Liver (tissue), 9 donors: ENCODE measurements around the gene CLDN20. TPM values are rescaled to one million over a fixed set of nuclear protein-coding genes. Genes with fewer than 3 reads are reported as not detected.

Experiments used
- DNase-seq: peaks from one replicate; pipeline ENCODE4 v3.0.0-alpha.2; 2017; ENCODE audit warnings: low spot score
- H3K27ac ChIP-seq, 2 donors: one replicate each; pipeline ENCODE4 v1.7.0; 2013; ENCODE audit warnings: inconsistent platforms in 2 of 2, low read length in 2 of 2, control low read depth in 1 of 2, low read depth in 1 of 2, mild to moderate bottlenecking in 1 of 2
- H3K27me3 ChIP-seq, 4 donors: one replicate each; pipeline versions ENCODE4 v1.6.1 to v1.7.0; 2013; ENCODE audit warnings: low read length in 3 of 4, inconsistent platforms in 1 of 4, mild to moderate bottlenecking in 1 of 4, moderate library complexity in 1 of 4; ENCODE audit not compliant: control insufficient read depth in 4 of 4, insufficient read depth in 4 of 4
- H3K36me3 ChIP-seq, 4 donors: one replicate each; pipeline versions ENCODE4 v1.6.1 to v1.7.0; 2013; ENCODE audit warnings: low read length in 3 of 4, mild to moderate bottlenecking in 3 of 4, low read depth in 1 of 4, moderate library complexity in 1 of 4; ENCODE audit not compliant: control insufficient read depth in 4 of 4, insufficient read depth in 3 of 4
- H3K4me1 ChIP-seq, 4 donors: one replicate each; pipeline versions ENCODE4 v1.6.1 to v1.7.0; 2013; ENCODE audit warnings: low read length in 3 of 4, mild to moderate bottlenecking in 3 of 4, moderate library complexity in 1 of 4; ENCODE audit not compliant: control insufficient read depth in 4 of 4, insufficient read depth in 4 of 4
- H3K4me3 ChIP-seq, 3 donors: one replicate each; pipeline versions ENCODE4 v1.6.1 to v1.7.0; 2013; ENCODE audit warnings: low read length in 3 of 3, control low read depth in 1 of 3, low read depth in 1 of 3, mild to moderate bottlenecking in 1 of 3
- H3K9ac ChIP-seq, 2 donors: one replicate each; pipeline ENCODE4 v1.7.0; 2013; ENCODE audit warnings: low read length in 2 of 2, mild to moderate bottlenecking in 2 of 2, moderate library complexity in 2 of 2, control low read depth in 1 of 2, low read depth in 1 of 2
- H3K9me3 ChIP-seq, 4 donors: one replicate each; pipeline versions ENCODE4 v1.6.1 to v1.7.0; 2013; ENCODE audit warnings: low read length in 3 of 4; ENCODE audit not compliant: control insufficient read depth in 4 of 4
- ATF3 ChIP-seq: IDR thresholded peaks from 2 replicates; pipeline ENCODE4 v1.6.1; 2016; ENCODE audit warnings: antibody characterized with exemption
- CTCF ChIP-seq: fragments of 150-350 bp; IDR thresholded peaks from 2 replicates; pipeline ENCODE4 v1.5.1; 2017; ENCODE audit warnings: improper control_type of control experiment, low read depth, low read length; ENCODE audit not compliant: missing input control
- EGR1 ChIP-seq, 2 donors: IDR thresholded peaks; 2 replicates each; pipeline ENCODE4 v1.6.1; 2016 to 2018; ENCODE audit warnings: antibody characterized with exemption in 2 of 2, low read depth in 2 of 2
- FOXA1 ChIP-seq: IDR thresholded peaks from 2 replicates; pipeline ENCODE4 v1.6.1; 2016; ENCODE audit warnings: antibody characterized with exemption
- FOXA2 ChIP-seq: IDR thresholded peaks from 2 replicates; pipeline ENCODE4 v1.6.1; 2016; ENCODE audit warnings: antibody characterized with exemption
- GABPA ChIP-seq, 2 donors: IDR thresholded peaks in 1 of 2; conservative IDR thresholded peaks in 1 of 2; 2 replicates each; pipeline ENCODE4 v1.6.1; 2016; ENCODE audit warnings: antibody characterized with exemption in 2 of 2, mild to moderate bottlenecking in 1 of 2, moderate library complexity in 1 of 2
- HNF4A ChIP-seq, 2 donors: conservative IDR thresholded peaks; 2 replicates each; pipeline ENCODE4 v1.6.1; 2016; ENCODE audit warnings: antibody characterized with exemption in 2 of 2, mild to moderate bottlenecking in 2 of 2
- HNF4G ChIP-seq: IDR thresholded peaks from 2 replicates; pipeline ENCODE4 v1.6.1; 2016; ENCODE audit warnings: antibody characterized with exemption
- JUND ChIP-seq, 2 donors: IDR thresholded peaks; 2 replicates each; pipeline ENCODE4 v1.6.1; 2016; ENCODE audit warnings: antibody characterized with exemption in 2 of 2
- RAD21 ChIP-seq, 2 donors: IDR thresholded peaks; 2 replicates each; pipeline ENCODE4 v1.6.1; 2016; ENCODE audit warnings: antibody characterized with exemption in 2 of 2, mild to moderate bottlenecking in 2 of 2
- RXRA ChIP-seq, 2 donors: IDR thresholded peaks; 2 replicates each; pipeline ENCODE4 v1.6.1; 2017 to 2018; ENCODE audit warnings: antibody characterized with exemption in 2 of 2, mild to moderate bottlenecking in 1 of 2
- SP1 ChIP-seq: IDR thresholded peaks from 2 replicates; pipeline ENCODE4 v1.6.1; 2018; ENCODE audit warnings: antibody characterized with exemption, mild to moderate bottlenecking
- TAF1 ChIP-seq: conservative IDR thresholded peaks from 2 replicates; pipeline ENCODE4 v1.6.1; 2016; ENCODE audit warnings: antibody characterized with exemption, mild to moderate bottlenecking
- YY1 ChIP-seq: IDR thresholded peaks from 2 replicates; pipeline ENCODE4 v1.6.1; 2016; ENCODE audit warnings: antibody characterized with exemption, mild to moderate bottlenecking
- WGBS: extraction: QIAGEN DNeasy Blood & Tissue Kit; methylation state at CpG from one replicate; pipeline ENCODE4 v1.1.7; 2013; 5-methylcytosine and 5-hydroxymethylcytosine counted together
- polyA plus RNA-seq, 2 donors: library from polyadenylated mRNA; stranded (reverse) in 1 of 2; unstranded in 1 of 2; fragments of 200-250 nt in 1 of 2; fragments of >200 nt in 1 of 2; fragmentation: Nextera tagmentation in 1 of 2; extraction: Ambion mirVana in 1 of 2; gene quantifications; one replicate each; pipeline versions ENCODE4 v1.2.1 to v1.2.3, GENCODE V29; 2013 to 2015
- total RNA-seq, 2 donors: library from RNA; depleted of rRNA; stranded (reverse); fragments of >200 nt; gene quantifications; one replicate each; pipeline ENCODE4 v1.2.3, GENCODE V29; 2014
- TF ChIP-seq, protein P1 (sequence below): IDR thresholded peaks from 2 replicates; pipeline ENCODE4 v1.6.1; 2016; ENCODE audit warnings: antibody characterized with exemption
- TF ChIP-seq, protein P2 (sequence below): IDR thresholded peaks from 2 replicates; pipeline ENCODE4 v1.6.1; 2016; ENCODE audit warnings: antibody characterized with exemption, mild to moderate bottlenecking
- donor health status: healthy.
- donor health status: healthy.
- donor health status: healthy.
- donor health status: healthy.
- donor health status: healthy.

CLDN20 gene
- total and polyA plus RNA-seq, 4 donors, result 0.26 TPM; not detected in 3

GRCh38 chr6:155219858-155220301 lies 43.9 kb upstream of the CLDN20 start:
- Histone ChIP-seq H3K4me1 (no peaks in the 10 kb centered on the region), H3K4me3 (no peak overlapping the region), H3K36me3 (no peaks in the 10 kb centered on the region), H3K27me3 (peaks cover 0 to 6% (median 0%) of the 10 kb centered on the region in 4 donors), H3K27ac (no peak overlapping the region), H3K9me3 (no peaks in the 10 kb centered on the region), H3K9ac (no peak overlapping the region)
- WGBS, result 91% methylated on average over 5 of the region's 5 CpGs
- no peak for DNase-seq
- TF ChIP-seq FOXA1, result no peak
- no peak for TF ChIP-seq EGR1 (IDR thresholded peaks at IDR 0.05; ENCODE audit: low read depth in 2 of 2)
- no peak for TF ChIP-seq ATF3
- TF ChIP-seq, protein P1, sequence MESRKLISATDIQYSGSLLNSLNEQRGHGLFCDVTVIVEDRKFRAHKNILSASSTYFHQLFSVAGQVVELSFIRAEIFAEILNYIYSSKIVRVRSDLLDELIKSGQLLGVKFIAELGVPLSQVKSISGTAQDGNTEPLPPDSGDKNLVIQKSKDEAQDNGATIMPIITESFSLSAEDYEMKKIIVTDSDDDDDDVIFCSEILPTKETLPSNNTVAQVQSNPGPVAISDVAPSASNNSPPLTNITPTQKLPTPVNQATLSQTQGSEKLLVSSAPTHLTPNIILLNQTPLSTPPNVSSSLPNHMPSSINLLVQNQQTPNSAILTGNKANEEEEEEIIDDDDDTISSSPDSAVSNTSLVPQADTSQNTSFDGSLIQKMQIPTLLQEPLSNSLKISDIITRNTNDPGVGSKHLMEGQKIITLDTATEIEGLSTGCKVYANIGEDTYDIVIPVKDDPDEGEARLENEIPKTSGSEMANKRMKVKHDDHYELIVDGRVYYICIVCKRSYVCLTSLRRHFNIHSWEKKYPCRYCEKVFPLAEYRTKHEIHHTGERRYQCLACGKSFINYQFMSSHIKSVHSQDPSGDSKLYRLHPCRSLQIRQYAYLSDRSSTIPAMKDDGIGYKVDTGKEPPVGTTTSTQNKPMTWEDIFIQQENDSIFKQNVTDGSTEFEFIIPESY, result no peak
- no peak for TF ChIP-seq HNF4G
- TF ChIP-seq, protein P2, sequence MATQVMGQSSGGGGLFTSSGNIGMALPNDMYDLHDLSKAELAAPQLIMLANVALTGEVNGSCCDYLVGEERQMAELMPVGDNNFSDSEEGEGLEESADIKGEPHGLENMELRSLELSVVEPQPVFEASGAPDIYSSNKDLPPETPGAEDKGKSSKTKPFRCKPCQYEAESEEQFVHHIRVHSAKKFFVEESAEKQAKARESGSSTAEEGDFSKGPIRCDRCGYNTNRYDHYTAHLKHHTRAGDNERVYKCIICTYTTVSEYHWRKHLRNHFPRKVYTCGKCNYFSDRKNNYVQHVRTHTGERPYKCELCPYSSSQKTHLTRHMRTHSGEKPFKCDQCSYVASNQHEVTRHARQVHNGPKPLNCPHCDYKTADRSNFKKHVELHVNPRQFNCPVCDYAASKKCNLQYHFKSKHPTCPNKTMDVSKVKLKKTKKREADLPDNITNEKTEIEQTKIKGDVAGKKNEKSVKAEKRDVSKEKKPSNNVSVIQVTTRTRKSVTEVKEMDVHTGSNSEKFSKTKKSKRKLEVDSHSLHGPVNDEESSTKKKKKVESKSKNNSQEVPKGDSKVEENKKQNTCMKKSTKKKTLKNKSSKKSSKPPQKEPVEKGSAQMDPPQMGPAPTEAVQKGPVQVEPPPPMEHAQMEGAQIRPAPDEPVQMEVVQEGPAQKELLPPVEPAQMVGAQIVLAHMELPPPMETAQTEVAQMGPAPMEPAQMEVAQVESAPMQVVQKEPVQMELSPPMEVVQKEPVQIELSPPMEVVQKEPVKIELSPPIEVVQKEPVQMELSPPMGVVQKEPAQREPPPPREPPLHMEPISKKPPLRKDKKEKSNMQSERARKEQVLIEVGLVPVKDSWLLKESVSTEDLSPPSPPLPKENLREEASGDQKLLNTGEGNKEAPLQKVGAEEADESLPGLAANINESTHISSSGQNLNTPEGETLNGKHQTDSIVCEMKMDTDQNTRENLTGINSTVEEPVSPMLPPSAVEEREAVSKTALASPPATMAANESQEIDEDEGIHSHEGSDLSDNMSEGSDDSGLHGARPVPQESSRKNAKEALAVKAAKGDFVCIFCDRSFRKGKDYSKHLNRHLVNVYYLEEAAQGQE, result no peak
- TF ChIP-seq GABPA (IDR thresholded peaks at IDR 0.05 in 1 of 2, conservative IDR thresholded peaks at IDR 0.05 in 1 of 2), result no peak
- no peak for TF ChIP-seq YY1
- TF ChIP-seq JUND (IDR thresholded peaks at IDR 0.05), result no peak
- no peak for TF ChIP-seq RXRA (IDR thresholded peaks at IDR 0.05)
- TF ChIP-seq TAF1, result no peak
- TF ChIP-seq FOXA2, result no peak
- TF ChIP-seq HNF4A (conservative IDR thresholded peaks at IDR 0.05), result no peak
- TF ChIP-seq SP1, result no peak

DNA sequence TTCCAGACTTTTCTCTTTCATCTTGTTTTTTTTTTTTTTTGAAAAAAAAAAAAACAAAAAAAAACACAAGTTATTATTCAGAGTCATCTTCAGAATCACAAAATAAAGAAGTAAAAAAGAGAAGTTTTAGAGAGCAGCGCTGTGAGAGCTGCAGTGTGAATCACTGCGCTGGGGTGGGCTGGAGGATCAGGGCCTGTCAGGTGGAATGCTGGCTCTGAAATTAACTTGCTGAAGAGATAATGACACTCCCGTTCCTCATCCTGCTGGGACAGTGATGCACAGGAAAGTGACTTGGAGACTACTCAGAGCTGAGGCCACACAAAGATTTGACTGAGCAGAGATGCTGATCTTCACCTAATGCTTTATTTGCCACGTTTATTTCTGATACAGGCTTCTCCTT lies 42.7 kb upstream of the CLDN20 start:
- Histone ChIP-seq H3K36me3 (no peaks in the 10 kb centered on the region), H3K9me3 (no peaks in the 10 kb centered on the region), H3K4me3 (no peak overlapping the region), H3K27me3 (peaks cover 0 to 6% (median 0%) of the 10 kb centered on the region in 4 donors), H3K27ac (no peak overlapping the region), H3K9ac (no peak overlapping the region), H3K4me1 (no peaks in the 10 kb centered on the region)
- TF ChIP-seq RAD21 (IDR thresholded peaks at IDR 0.05), result no peak
- no peak for TF ChIP-seq CTCF
- no peak for TF ChIP-seq TAF1
- no peak for TF ChIP-seq ATF3
- TF ChIP-seq FOXA1, result no peak
- no peak for TF ChIP-seq RXRA (IDR thresholded peaks at IDR 0.05)
- no peak for TF ChIP-seq SP1
- 74% methylated on average over 4 of the region's 4 CpGs for WGBS
- DNase-seq, result no peak
